HepG2 (cell line): ENCODE measurements around the gene FBLIM1. TPM values are rescaled to one million over a fixed set of nuclear protein-coding genes. Genes with fewer than 3 reads are reported as not detected.
A peak's percentile ranks its signal among the peaks of the same experiment; 100 is the strongest.

Experiments
- CEBPG ChIP-seq: IDR thresholded peaks from 2 replicates; pipeline ENCODE4 v1.6.1; 2016
- CHD4 ChIP-seq: fragments of 200-600 bp; sonication (generic); IDR thresholded peaks from 2 replicates; pipeline ENCODE4 v1.7.0; 2017; ENCODE audit warnings: mild to moderate bottlenecking, low read length, borderline replicate concordance
- ETV5 ChIP-seq: IDR thresholded peaks from 2 replicates; pipeline ENCODE4 v1.6.1; 2018; ENCODE audit warnings: missing biosample characterization, missing genetic modification reagents, inconsistent platforms, borderline replicate concordance
- ETV6 ChIP-seq: sonication (generic); formaldehyde crosslinking; conservative IDR thresholded peaks from 2 replicates; pipeline ENCODE4 v1.4.0; 2020; ENCODE audit warnings: missing genetic modification reagents
- FOXK1 ChIP-seq: sonication (generic); formaldehyde crosslinking; IDR thresholded peaks from 2 replicates; pipeline ENCODE4 v1.4.0; 2020; ENCODE audit warnings: low read depth, missing genetic modification reagents, borderline replicate concordance
- HDAC6 ChIP-seq: fragments of 200-600 bp; sonication (generic); IDR thresholded peaks from 2 replicates; pipeline ENCODE4 v1.7.0; 2017; ENCODE audit warnings: mild to moderate bottlenecking, antibody characterized with exemption, low read length, low read depth
- HNF4A ChIP-seq: sonication (generic); formaldehyde crosslinking; IDR thresholded peaks from 2 replicates; pipeline ENCODE4 v1.4.0; 2020; ENCODE audit warnings: missing genetic modification reagents
- JUNB ChIP-seq: sonication (generic); formaldehyde crosslinking; IDR thresholded peaks from 2 replicates; pipeline ENCODE4 v1.8.0; 2022; ENCODE audit warnings: missing genetic modification reagents, mild to moderate bottlenecking, borderline replicate concordance
- KLF16 ChIP-seq, 2 experiments: sonication (generic) in 1 of 2; formaldehyde crosslinking in 1 of 2; IDR thresholded peaks; 2 replicates each; pipeline versions ENCODE4 v1.6.1 to v1.8.0; 2016 to 2023; ENCODE audit warnings: missing genetic modification reagents in 2 of 2, missing compliant biosample characterization in 1 of 2
- NFE2 ChIP-seq: sonication (generic); formaldehyde crosslinking; IDR thresholded peaks from 2 replicates; pipeline ENCODE4 v1.4.0; 2020; ENCODE audit warnings: missing genetic modification reagents
- RELA ChIP-seq: sonication (generic); formaldehyde crosslinking; IDR thresholded peaks from 2 replicates; pipeline ENCODE4 v1.4.0; 2020; ENCODE audit warnings: missing genetic modification reagents
- RFX1 ChIP-seq: fragments of 450-650 bp; IDR thresholded peaks from 2 replicates; pipeline ENCODE4 v1.6.1; 2017
- SOX6 ChIP-seq, 2 experiments: fragments of 450-650 bp in 1 of 2; sonication (generic) in 1 of 2; formaldehyde crosslinking in 1 of 2; IDR thresholded peaks; 2 replicates each; pipeline versions ENCODE4 v1.4.0 to v1.6.1; 2017 to 2020; ENCODE audit warnings: antibody characterized with exemption in 1 of 2, mild to moderate bottlenecking in 1 of 2, missing genetic modification reagents in 1 of 2
- SYNCRIP ChIP-seq: fragments of 200-400 bp; formaldehyde crosslinking; IDR thresholded peaks from 2 replicates; pipeline ENCODE4 v1.6.1; 2018; ENCODE audit warnings: mild to moderate bottlenecking, low read depth, low read length; ENCODE audit not compliant: insufficient read depth
- THAP11 ChIP-seq: IDR thresholded peaks from 2 replicates; pipeline ENCODE4 v1.6.1; 2016; ENCODE audit warnings: missing biosample characterization, missing genetic modification reagents
- ZBTB20 ChIP-seq: sonication (generic); formaldehyde crosslinking; IDR thresholded peaks from 2 replicates; pipeline ENCODE4 v1.8.1; 2023; ENCODE audit warnings: missing genetic modification reagents, low read depth, mild to moderate bottlenecking, borderline replicate concordance
- ZFP37 ChIP-seq: sonication (generic); formaldehyde crosslinking; IDR thresholded peaks from 2 replicates; pipeline ENCODE4 v1.4.0; 2020; ENCODE audit warnings: missing genetic modification reagents, borderline replicate concordance
- ZNF260 ChIP-seq: sonication (generic); formaldehyde crosslinking; IDR thresholded peaks from 2 replicates; pipeline ENCODE4 v1.4.0; 2020; ENCODE audit warnings: missing genetic modification reagents, low read depth, mild to moderate bottlenecking, borderline replicate concordance
- ZNF75D ChIP-seq: sonication (generic); formaldehyde crosslinking; IDR thresholded peaks from 2 replicates; pipeline ENCODE4 v1.8.1; 2023; ENCODE audit warnings: missing genetic modification reagents, mild to moderate bottlenecking, borderline replicate concordance
- polyA plus RNA-seq, 8 experiments: library from polyadenylated mRNA; depleted of rRNA in 3 of 8; stranded (reverse) in 7 of 8; unstranded in 1 of 8; fragments of >200 nt; fragmentation: Illumina TruSeq in 4 of 8; extraction: Trizol in 4 of 8; gene quantifications; 2 replicates each; pipeline versions ENCODE4 v1.2.1 to v1.2.3, GENCODE V29; 2011 to 2016; ENCODE audit warnings: low read depth in 4 of 8, missing spikeins in 1 of 8, mixed read lengths in 1 of 8; ENCODE audit not compliant: insufficient read depth in 1 of 8
- total RNA-seq, 5 experiments: library from RNA; depleted of rRNA; stranded (reverse); fragments of >200 nt; fragmentation: Illumina TruSeq; extraction: Trizol; gene quantifications; 2 replicates each; pipeline ENCODE4 v1.2.3, GENCODE V29; 2016; ENCODE audit warnings: low read depth in 1 of 5
- TF ChIP-seq, protein P1 (sequence below): fragments of 450-650 bp; IDR thresholded peaks from 2 replicates; pipeline ENCODE4 v1.6.1; 2016
- TF ChIP-seq, protein P2 (sequence below): sonication (generic); formaldehyde crosslinking; IDR thresholded peaks from 2 replicates; pipeline ENCODE4 v1.4.0; 2020; ENCODE audit warnings: missing genetic modification reagents
- TF ChIP-seq, protein P3 (sequence below): sonication (generic); formaldehyde crosslinking; IDR thresholded peaks from 2 replicates; pipeline ENCODE4 v1.9.0; 2021; ENCODE audit warnings: missing genetic modification reagents, borderline replicate concordance

Gene FBLIM1
- total and polyA plus RNA-seq, 2 of the 13 experiments (the other 11 are each of a cell fraction or from before 2014, with no cell fraction given), result 10.6 to 23.0 TPM

DNA sequence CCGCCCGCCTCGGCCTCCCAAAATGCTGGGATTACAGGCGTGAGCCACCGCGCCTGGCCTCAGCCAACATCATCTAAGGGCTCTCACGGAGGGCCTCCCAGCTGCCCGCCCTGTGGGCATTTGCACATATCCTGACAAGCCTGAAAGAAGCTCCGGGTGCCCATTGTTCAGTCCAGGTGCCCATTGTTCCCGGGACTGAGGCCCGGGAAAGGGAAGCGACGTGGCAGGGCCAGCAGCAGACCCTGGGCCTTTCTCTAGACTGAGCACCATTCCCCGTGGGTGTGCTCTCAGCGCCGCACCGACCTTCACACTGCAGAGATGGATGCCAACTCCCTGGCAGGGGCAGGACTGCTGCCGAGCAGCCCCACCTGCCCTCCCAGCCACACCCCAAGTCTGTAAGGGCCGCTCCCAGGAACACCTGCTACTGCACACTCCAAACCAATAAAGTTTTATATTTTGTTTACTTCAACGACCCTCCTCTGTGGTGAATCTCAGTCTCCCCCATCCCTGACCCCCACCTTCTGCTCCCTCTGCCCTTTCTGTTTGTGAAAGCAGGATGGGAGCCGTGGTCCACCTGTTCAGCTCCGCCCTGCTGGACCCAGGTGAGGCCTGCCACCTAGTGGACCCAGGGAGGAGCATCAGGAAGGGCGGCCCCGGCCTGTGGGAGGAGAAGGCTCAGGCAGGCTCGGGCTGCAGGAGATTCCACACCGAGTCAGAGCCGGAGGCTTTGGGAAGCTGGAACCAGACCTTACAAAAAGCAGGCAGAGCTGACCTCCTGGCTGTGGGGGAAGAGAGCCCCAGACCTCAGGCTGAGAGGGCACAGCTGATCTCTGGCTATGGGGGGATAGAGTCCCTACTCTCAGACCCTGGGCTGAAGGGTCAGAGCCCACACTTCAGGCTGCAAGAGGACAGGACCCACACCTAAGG lies 17.4 kb upstream of the FBLIM1 start (continued):
- TF ChIP-seq, protein P1, sequence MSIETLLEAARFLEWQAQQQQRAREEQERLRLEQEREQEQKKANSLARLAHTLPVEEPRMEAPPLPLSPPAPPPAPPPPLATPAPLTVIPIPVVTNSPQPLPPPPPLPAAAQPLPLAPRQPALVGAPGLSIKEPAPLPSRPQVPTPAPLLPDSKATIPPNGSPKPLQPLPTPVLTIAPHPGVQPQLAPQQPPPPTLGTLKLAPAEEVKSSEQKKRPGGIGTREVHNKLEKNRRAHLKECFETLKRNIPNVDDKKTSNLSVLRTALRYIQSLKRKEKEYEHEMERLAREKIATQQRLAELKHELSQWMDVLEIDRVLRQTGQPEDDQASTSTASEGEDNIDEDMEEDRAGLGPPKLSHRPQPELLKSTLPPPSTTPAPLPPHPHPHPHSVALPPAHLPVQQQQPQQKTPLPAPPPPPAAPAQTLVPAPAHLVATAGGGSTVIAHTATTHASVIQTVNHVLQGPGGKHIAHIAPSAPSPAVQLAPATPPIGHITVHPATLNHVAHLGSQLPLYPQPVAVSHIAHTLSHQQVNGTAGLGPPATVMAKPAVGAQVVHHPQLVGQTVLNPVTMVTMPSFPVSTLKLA, result no peak
- TF ChIP-seq ZNF260 (CRISPR knock-in tag) (no peak), ZBTB20 (CRISPR knock-in tag) (no peak), JUNB (CRISPR knock-in tag) (no peak), ETV6 (CRISPR knock-in tag) (no peak), CHD4 (0 out of 2 replicates have a peak, but pooled peaks have one; percentile 22), SOX6 (IDR thresholded peaks at IDR 0.05) (no peak), SOX6 (CRISPR knock-in tag; IDR thresholded peaks at IDR 0.05) (peak; percentile 30; the same call in 1 of the 2 replicates), FOXK1 (peak; percentile 43; the same call in 1 of the 2 replicates), ZFP37 (CRISPR knock-in tag) (no peak), ETV5 (CRISPR knock-in tag) (peak; percentile 55; the same call in 1 of the 2 replicates), CEBPG (CRISPR knock-in tag) (0 out of 2 replicates have a peak, but pooled peaks have one; percentile 26), KLF16 (CRISPR knock-in tag; IDR thresholded peaks at IDR 0.05) (no peak), SYNCRIP (no peak), ZNF75D (no peak), HDAC6 (no peak), THAP11 (CRISPR knock-in tag) (peak; percentile 58; the same call in 1 of the 2 replicates), NFE2 (CRISPR knock-in tag) (no peak), RFX1 (no peak), HNF4A (CRISPR knock-in tag) (peak; percentile 44), RELA (CRISPR knock-in tag) (0 out of 2 replicates have a peak, but pooled peaks have one; percentile 56)
- TF ChIP-seq, protein P2, sequence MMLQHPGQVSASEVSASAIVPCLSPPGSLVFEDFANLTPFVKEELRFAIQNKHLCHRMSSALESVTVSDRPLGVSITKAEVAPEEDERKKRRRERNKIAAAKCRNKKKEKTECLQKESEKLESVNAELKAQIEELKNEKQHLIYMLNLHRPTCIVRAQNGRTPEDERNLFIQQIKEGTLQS (CRISPR knock-in tag), result peak; percentile 34; the same call in 1 of the 2 replicates
- TF ChIP-seq, protein P3, sequence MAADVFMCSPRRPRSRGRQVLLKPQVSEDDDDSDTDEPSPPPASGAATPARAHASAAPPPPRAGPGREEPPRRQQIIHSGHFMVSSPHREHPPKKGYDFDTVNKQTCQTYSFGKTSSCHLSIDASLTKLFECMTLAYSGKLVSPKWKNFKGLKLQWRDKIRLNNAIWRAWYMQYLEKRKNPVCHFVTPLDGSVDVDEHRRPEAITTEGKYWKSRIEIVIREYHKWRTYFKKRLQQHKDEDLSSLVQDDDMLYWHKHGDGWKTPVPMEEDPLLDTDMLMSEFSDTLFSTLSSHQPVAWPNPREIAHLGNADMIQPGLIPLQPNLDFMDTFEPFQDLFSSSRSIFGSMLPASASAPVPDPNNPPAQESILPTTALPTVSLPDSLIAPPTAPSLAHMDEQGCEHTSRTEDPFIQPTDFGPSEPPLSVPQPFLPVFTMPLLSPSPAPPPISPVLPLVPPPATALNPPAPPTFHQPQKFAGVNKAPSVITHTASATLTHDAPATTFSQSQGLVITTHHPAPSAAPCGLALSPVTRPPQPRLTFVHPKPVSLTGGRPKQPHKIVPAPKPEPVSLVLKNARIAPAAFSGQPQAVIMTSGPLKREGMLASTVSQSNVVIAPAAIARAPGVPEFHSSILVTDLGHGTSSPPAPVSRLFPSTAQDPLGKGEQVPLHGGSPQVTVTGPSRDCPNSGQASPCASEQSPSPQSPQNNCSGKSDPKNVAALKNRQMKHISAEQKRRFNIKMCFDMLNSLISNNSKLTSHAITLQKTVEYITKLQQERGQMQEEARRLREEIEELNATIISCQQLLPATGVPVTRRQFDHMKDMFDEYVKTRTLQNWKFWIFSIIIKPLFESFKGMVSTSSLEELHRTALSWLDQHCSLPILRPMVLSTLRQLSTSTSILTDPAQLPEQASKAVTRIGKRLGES (CRISPR knock-in tag), result no peak
